Measurements from ENCODE around the gene HSPB7.
"Not testable (repeated sequence)": the region's sequence is repeated elsewhere in the genome, so short reads cannot be mapped to it uniquely, and the experiment has no call there.

The HSPB7 gene

DNA sequence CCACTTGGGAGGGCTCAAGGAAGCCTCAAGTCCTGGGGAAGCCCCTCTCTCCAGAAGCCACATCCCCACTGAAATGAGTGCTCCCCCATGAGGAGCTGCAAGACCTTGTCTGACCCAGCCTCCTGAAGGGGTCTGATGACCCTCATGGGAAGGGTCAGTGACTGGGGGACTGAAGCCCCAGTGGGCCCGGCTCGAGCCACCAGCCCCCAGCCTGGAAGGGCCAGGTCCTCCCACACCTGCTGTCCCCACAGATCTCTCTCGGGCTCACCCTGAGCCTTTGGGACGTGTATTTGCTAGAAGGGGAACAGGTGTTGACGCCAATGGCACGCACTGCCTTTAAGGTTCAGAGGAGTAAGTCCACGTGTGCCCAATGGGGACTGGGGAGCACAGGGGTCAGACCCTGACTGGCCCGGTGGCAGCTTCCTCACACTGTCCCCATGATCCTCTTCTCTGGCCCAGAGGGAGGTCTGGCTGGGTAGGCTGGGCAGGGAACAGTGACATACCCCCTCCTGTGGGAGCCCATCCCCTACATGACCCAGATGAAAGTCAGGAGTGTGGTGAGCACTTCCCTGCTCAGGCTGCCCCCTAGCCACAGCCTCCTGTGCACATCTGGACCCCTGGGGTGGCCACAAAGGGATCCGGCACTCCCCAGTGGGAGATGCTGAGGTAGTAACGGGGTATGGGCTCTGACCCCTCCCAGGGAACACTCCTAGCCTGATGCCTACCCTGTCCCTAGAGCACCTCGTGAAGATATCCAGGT lies 26.2 kb downstream of the HSPB7 start:
- TF ChIP-seq, protein P1, sequence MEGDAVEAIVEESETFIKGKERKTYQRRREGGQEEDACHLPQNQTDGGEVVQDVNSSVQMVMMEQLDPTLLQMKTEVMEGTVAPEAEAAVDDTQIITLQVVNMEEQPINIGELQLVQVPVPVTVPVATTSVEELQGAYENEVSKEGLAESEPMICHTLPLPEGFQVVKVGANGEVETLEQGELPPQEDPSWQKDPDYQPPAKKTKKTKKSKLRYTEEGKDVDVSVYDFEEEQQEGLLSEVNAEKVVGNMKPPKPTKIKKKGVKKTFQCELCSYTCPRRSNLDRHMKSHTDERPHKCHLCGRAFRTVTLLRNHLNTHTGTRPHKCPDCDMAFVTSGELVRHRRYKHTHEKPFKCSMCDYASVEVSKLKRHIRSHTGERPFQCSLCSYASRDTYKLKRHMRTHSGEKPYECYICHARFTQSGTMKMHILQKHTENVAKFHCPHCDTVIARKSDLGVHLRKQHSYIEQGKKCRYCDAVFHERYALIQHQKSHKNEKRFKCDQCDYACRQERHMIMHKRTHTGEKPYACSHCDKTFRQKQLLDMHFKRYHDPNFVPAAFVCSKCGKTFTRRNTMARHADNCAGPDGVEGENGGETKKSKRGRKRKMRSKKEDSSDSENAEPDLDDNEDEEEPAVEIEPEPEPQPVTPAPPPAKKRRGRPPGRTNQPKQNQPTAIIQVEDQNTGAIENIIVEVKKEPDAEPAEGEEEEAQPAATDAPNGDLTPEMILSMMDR (conservative IDR thresholded peaks at IDR 0.05; ENCODE audit: low read depth, low read length), result no peak
- no peak overlapping the region for H3K4me3 ChIP-seq (ENCODE audit: low read depth, low read length)
- DNase-seq (ENCODE audit: low read depth), result no peak

DNA sequence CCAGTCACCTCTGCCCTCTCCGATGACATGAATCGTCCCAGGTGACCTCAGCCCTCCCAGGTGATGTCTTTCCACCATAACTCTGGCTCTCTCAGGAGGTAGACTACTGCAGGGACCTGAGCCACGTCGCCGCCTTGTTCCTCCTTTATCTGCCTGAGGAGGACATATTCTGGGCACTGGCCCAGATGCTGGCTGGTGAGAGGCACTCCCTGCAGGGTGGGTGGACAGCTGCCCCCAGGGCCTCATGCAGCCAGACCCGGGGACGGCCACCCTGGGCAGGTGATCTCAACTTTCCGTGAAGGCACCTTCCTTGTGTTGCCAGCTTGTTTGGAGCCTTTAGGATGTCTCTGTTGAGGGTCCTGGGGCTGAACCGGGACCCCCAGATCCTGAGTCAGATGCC lies 28.1 kb downstream of the HSPB7 start:
- H3K4me3 ChIP-seq (ENCODE audit: low read depth, low read length), result no peak overlapping the region
- TF ChIP-seq, protein P1 (conservative IDR thresholded peaks at IDR 0.05; ENCODE audit: low read depth, low read length), result no peak
- DNase-seq (ENCODE audit: low read depth), result no peak

DNA sequence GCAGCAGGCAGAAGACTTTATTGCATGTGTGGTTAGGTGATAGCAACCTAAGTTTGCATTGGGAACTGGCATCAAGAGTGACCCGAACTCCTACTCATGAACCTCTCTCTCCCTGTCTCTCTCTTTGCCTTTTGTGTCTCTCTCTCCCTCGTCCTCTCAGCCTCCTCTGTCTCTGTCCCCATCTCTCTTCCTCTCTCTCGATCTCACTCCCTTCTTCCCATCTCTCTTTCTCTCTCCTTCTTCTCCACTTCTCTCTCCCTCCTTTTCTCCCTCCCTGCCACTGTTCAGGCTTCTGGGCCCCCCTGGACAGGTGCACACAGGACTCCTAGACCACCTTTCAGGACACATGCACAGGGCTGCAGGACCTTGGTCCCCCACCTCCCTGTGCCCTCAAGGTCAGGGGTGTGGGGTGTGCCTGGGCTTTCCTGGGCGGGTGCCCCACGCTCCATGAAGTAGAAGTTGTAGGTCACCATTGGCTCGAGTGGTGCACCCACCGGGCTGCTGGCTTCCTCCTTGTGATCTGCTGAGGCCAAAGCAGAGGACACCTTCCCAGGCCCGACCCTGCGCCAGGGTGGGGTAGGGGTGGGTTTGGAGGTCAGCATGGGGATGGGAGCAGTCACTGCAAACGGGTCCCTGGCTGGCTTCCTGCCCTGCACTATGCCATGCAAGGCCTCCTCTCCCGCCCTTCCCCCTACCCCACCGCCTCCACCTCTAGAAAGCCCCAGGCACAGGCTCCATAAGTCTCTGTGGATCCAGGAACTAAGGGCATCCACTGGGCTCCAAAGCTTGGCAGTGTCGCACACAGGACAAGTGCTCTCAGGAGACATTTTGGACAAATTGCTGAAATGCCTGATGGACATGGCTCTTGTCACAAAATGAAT lies 28.7 kb downstream of the HSPB7 start:
- no peak overlapping the region for H3K4me3 ChIP-seq (ENCODE audit: low read depth, low read length)
- DNase-seq (ENCODE audit: low read depth), result no peak
- TF ChIP-seq, protein P1 (conservative IDR thresholded peaks at IDR 0.05; ENCODE audit: low read depth, low read length), result no peak

DNA sequence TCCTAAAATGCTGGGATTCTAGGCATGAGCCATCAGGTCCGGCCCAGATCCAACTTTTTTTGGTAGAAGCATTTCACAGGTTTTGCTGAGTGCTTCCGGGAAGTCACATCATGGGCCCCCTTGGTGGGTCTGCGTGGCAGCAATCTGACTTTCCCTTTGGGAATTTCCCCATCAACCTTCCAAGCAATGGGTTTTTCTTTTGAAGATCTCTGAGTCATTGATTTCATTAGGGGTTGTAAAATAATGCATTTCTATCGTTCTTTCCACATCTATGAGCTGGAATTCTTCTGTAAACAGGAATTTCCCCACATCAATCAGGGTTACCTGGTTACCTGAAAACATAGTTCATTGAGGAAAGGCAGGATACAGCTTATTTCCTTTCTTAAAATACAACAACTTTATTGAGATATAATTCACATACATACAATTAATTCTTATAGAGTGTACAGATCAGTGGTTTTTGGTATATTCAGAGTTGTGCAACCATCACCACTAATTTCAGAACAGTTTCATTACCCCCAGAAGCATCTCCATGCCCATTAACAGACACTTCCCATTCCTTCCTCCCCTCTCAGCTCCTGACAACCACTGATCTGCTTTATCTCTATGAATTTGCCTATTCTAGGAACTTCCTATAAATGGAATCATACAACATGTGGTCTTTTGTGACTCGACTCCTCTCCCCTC lies 32.1 kb downstream of the HSPB7 start:
- H3K4me3 ChIP-seq (ENCODE audit: low read depth, low read length), result no peak overlapping the region
- TF ChIP-seq, protein P1 (conservative IDR thresholded peaks at IDR 0.05; ENCODE audit: low read depth, low read length), result no peak
- no peak for DNase-seq (ENCODE audit: low read depth)

DNA sequence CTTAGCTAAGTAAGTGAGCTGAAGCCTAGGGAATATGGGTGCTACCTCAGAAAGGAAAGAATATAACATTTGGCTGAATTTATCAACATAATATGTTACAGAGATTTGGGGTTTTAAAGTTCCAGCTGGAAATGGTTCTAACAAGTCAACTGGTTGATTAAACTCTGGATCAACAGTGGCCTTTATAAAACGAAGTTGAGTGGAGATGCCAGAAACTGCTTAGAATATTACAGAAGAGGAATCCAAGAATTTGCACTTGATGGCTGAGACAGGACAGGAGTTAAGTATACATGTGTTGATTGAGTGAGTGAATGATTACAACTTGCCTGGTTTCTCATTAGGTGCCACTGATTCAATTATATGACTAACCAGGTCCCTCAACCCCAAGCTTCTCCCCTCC lies 34.6 kb downstream of the HSPB7 start:
- H3K4me3 ChIP-seq (ENCODE audit: low read depth, low read length), result no peak overlapping the region
- DNase-seq (ENCODE audit: low read depth), result no peak
- TF ChIP-seq, protein P1 (conservative IDR thresholded peaks at IDR 0.05; ENCODE audit: low read depth, low read length), result no peak

DNA sequence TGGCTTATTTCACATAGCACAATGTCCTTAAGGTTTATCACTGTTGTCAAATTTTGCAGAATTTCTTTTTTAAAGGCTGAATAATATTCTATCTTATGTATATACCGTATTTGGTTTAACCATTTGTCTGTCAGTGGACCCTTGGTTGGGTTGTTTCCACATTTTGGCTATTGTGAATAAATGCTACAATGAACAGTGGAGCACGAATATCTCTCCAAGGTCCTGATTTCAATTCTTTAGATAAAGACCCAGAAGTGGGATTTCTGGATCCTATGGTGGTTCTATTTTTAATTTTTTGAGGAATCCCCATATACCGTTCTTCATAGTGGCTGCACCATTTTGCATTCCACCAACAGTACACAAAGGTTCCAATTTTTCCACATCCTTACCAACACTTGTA lies 36.2 kb downstream of the HSPB7 start:
- no peak for DNase-seq (ENCODE audit: low read depth)

DNA sequence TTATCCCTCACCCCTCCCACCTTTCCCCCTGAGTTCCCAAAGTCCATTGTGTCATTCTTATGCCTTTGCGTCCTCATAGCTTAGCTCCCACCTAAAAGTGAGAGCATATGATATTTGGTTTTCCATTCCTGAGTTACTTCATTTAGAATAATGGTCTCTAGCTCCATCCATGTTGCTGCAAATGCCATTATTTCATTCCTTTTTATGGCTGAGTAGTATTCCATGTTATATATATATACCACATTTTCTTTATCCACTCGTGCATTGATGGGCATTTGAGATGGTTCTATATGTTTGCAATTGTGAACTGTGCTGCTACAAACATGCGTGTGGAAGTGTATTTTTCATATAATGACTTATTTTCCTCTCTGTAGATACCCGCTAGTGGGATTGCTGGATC lies 39.9 kb downstream of the HSPB7 start:
- H3K4me3 ChIP-seq (ENCODE audit: low read depth, low read length); DNase-seq (ENCODE audit: low read depth): not testable (repeated sequence)

More for the DNA sequence above, 36.2 kb downstream of the HSPB7 start:
- TF ChIP-seq, protein P1 (conservative IDR thresholded peaks at IDR 0.05; ENCODE audit: low read depth, low read length), result no peak
- no peak overlapping the region for H3K4me3 ChIP-seq (ENCODE audit: low read depth, low read length)

Measured in choroid plexus epithelial cell (primary cell).